Naive thymus-derived CD4-positive, alpha-beta T cell (primary cell): Measurements from ENCODE around the gene DDO. TPM values are rescaled to one million over a fixed set of nuclear protein-coding genes. Genes with fewer than 3 reads are reported as not detected.

Experiments
- ATAC-seq: fragments of 150-1000 bp; cut with Tn5 transposase; 2 replicates; pipeline ENCODE4 v1.10.0; 2021; ENCODE audit warnings: mild to moderate bottlenecking, moderate library complexity
- CTCF ChIA-PET: fragments of 350-600 bp; sonication (Branson Sonifier 250); formaldehyde crosslinking; loops from one replicate; lab custom pipeline; 2021; ENCODE audit warnings: antibody characterized with exemption; lab: Charles Lee
- POLR2A ChIA-PET: fragments of 350-600 bp; sonication (Branson Sonifier 250); formaldehyde crosslinking; loops from one replicate; lab custom pipeline; 2021; ENCODE audit warnings: antibody characterized with exemption, inconsistent platforms; lab: Charles Lee
- DNase-seq, 9 donors: peaks; one replicate each; pipeline versions ENCODE4 v3.0.0 to v3.0.0-alpha.2; 2020 to 2022; ENCODE audit warnings: mixed read lengths in 1 of 9
- H3K27ac ChIP-seq: one replicate; pipeline ENCODE4 v1.7.0; 2013; ENCODE audit warnings: mild to moderate bottlenecking, low read depth, low read length, moderate library complexity
- H3K27me3 ChIP-seq, 2 donors: one replicate each; pipeline ENCODE4 v1.7.0; 2013; ENCODE audit warnings: low read length in 2 of 2, mild to moderate bottlenecking in 2 of 2, moderate library complexity in 2 of 2; ENCODE audit not compliant: control insufficient read depth in 2 of 2, insufficient read depth in 2 of 2
- H3K36me3 ChIP-seq, 3 experiments: 1 replicate in 2 of 3; 2 replicates in 1 of 3; pipeline ENCODE4 v1.7.0; 2013; ENCODE audit warnings: low read length in 3 of 3, mild to moderate bottlenecking in 3 of 3, moderate library complexity in 1 of 3; ENCODE audit not compliant: insufficient read depth in 3 of 3, control insufficient read depth in 2 of 3
- H3K4me1 ChIP-seq, 2 donors: one replicate each; pipeline ENCODE4 v1.7.0; 2013; ENCODE audit warnings: low read length in 2 of 2, mild to moderate bottlenecking in 2 of 2, moderate library complexity in 1 of 2; ENCODE audit not compliant: control insufficient read depth in 2 of 2, insufficient read depth in 2 of 2
- H3K4me3 ChIP-seq: 2 replicates; pipeline ENCODE4 v1.7.0; 2013; ENCODE audit warnings: mild to moderate bottlenecking, low read length
- H3K9me3 ChIP-seq, 3 experiments: 1 replicate in 2 of 3; 2 replicates in 1 of 3; pipeline ENCODE4 v1.7.0; 2013; ENCODE audit warnings: low read length in 3 of 3; ENCODE audit not compliant: control insufficient read depth in 2 of 3
- H3K27ac Mint-ChIP-seq, 9 donors: one replicate each; pipeline ENCODE4 v1.8.0; 2020 to 2022; ENCODE audit warnings: mixed read lengths in 9 of 9, mild to moderate bottlenecking in 8 of 9, moderate library complexity in 5 of 9, inconsistent platforms in 2 of 9
- H3K27me3 Mint-ChIP-seq, 5 donors: one replicate each; pipeline ENCODE4 v1.8.0; 2021 to 2022; ENCODE audit warnings: mixed read lengths in 5 of 5, mild to moderate bottlenecking in 1 of 5
- H3K36me3 Mint-ChIP-seq, 5 donors: one replicate each; pipeline ENCODE4 v1.8.0; 2020 to 2022; ENCODE audit warnings: mixed read lengths in 5 of 5, mild to moderate bottlenecking in 3 of 5, inconsistent platforms in 1 of 5
- H3K4me1 Mint-ChIP-seq, 7 donors: one replicate each; pipeline ENCODE4 v1.8.0; 2020 to 2022; ENCODE audit warnings: mixed read lengths in 7 of 7, mild to moderate bottlenecking in 3 of 7, inconsistent platforms in 1 of 7
- H3K4me3 Mint-ChIP-seq, 10 donors: one replicate each; pipeline ENCODE4 v1.8.0; 2020 to 2022; ENCODE audit warnings: mild to moderate bottlenecking in 10 of 10, mixed read lengths in 10 of 10, moderate library complexity in 6 of 10, inconsistent platforms in 2 of 10
- H3K9me3 Mint-ChIP-seq, 11 donors: one replicate each; pipeline ENCODE4 v1.8.0; 2020 to 2022; ENCODE audit warnings: mixed read lengths in 11 of 11, mild to moderate bottlenecking in 4 of 11, inconsistent platforms in 1 of 11, moderate library complexity in 1 of 11
- intact Hi-C, 2 donors: fragments of 100-400 bp; cut with micrococcal nuclease; formaldehyde crosslinking; loops; one replicate each; pipeline ENCODE4 v1.15.1; 2023
- polyA plus RNA-seq, 2 donors: library from polyadenylated mRNA; unstranded; fragments of 300-500 nt; fragmentation: Illumina TruSeq; gene quantifications; one replicate each; pipeline ENCODE4 v1.2.3, GENCODE V29; 2021
- total RNA-seq, 6 experiments: library from RNA in 5 of 6; stranded (reverse) in 5 of 6; gene quantifications; 1 replicate in 5 of 6; 2 replicates in 1 of 6; pipeline ENCODE4 v1.2.3 and lab custom pipeline; 2021 to 2026

The DDO gene
- total and polyA plus RNA-seq, 7 experiments from 2014 or later = 0.47 TPM; not detected in 6

DNA sequence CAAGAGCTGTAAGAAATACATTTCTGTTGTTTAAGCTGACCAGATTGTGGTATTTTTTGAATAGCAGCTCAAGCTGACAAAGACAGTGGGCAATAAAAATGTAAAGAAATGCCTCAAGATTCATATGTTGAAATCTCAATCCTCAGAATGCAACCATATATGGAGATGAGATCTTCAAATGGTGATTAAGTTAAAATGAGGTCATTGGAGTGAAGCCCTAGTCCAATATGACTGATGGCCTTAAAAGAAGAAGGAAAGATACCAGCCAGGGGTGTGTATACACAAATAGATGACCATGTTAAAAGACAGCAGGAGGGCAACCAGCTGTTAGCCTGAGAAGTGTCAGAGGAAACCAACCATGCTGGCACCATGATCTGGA, 7.1 kb upstream of the DDO start:
- H3K9me3 ChIP-seq = peaks cover 0 to 4% (median 0%) of the 10 kb centered on the region in 3 experiments
- ChIA-PET POLR2A (no interaction called here), CTCF (no interaction called here)
- ATAC-seq (peak; percentile 63), DNase-seq (no peak)
- H3K36me3 Mint-ChIP-seq = peaks cover 0 to 7% (median 0%) of the 10 kb centered on the region in 5 donors
- no peak overlapping the region for H3K27ac Mint-ChIP-seq
- no peak overlapping the region for H3K27ac ChIP-seq
- H3K27me3 ChIP-seq = peaks cover 0 to 2% of the 10 kb centered on the region in 2 donors
- H3K4me3 ChIP-seq = no peak overlapping the region
- no peak overlapping the region for H3K4me3 Mint-ChIP-seq
- no peaks in the 10 kb centered on the region for H3K4me1 ChIP-seq
- H3K27me3 Mint-ChIP-seq = peaks cover 34 to 74% (median 46%) of the 10 kb centered on the region in 5 donors
- no peaks in the 10 kb centered on the region for H3K36me3 ChIP-seq
- peaks cover 3 to 16% (median 8%) of the 10 kb centered on the region in 11 donors for H3K9me3 Mint-ChIP-seq
- intact Hi-C loops = no loop called here
- H3K4me1 Mint-ChIP-seq = peaks cover 0 to 8% (median 0%) of the 10 kb centered on the region in 7 donors

DNA sequence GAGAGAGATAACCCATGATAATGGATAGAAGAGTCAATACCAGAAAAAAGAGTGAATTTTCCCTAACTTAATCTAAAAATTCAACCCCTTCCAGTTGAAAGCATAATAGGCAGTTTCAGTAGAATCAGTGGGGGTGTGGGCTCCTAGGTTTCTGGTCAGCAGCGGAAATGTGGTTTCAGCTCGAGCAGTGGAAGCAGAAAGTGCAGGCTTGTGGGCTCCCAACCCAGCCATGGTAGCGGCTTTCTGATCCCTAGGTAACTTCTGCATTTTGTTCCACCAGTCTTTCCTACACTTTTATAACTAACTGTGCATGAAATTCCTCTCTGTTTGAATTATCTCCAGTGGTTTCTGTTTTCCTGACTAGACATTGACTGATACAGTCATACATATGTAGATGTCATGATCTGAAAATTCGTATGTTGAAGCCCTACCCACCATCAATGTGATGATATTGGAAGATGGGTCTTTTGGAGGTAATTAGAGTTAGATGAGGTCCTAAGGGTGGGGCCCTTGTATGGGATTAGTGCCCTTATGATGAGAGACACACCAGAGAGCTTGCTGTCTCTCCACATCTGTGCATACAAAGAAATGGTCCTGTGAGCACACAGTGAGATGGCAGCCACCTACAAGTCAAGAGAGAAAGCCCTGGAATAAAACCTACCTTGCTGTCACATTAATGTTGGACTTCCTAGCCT, 6.5 kb upstream of the DDO start:
- H3K4me1 Mint-ChIP-seq = peaks cover 0 to 8% (median 0%) of the 10 kb centered on the region in 7 donors
- H3K36me3 Mint-ChIP-seq = peaks cover 0 to 7% (median 0%) of the 10 kb centered on the region in 5 donors
- H3K27ac Mint-ChIP-seq = no peak overlapping the region
- no peak overlapping the region for H3K4me3 ChIP-seq
- H3K9me3 Mint-ChIP-seq = peaks cover 3 to 16% (median 8%) of the 10 kb centered on the region in 11 donors
- DNase-seq (no peak), ATAC-seq (peak; percentile 27)
- H3K4me1 ChIP-seq = no peaks in the 10 kb centered on the region
- H3K9me3 ChIP-seq = peaks cover 0 to 4% (median 0%) of the 10 kb centered on the region in 3 experiments
- no peaks in the 10 kb centered on the region for H3K36me3 ChIP-seq
- ChIA-PET CTCF (no interaction called here), POLR2A (no interaction called here)
- H3K27me3 Mint-ChIP-seq = peaks cover 34 to 70% (median 46%) of the 10 kb centered on the region in 5 donors
- peak overlapping the region in 1 of 10 donors; percentile 26 for H3K4me3 Mint-ChIP-seq
- peaks cover 0 to 3% of the 10 kb centered on the region in 2 donors for H3K27me3 ChIP-seq
- intact Hi-C loops = no loop called here
- H3K27ac ChIP-seq = no peak overlapping the region

DNA sequence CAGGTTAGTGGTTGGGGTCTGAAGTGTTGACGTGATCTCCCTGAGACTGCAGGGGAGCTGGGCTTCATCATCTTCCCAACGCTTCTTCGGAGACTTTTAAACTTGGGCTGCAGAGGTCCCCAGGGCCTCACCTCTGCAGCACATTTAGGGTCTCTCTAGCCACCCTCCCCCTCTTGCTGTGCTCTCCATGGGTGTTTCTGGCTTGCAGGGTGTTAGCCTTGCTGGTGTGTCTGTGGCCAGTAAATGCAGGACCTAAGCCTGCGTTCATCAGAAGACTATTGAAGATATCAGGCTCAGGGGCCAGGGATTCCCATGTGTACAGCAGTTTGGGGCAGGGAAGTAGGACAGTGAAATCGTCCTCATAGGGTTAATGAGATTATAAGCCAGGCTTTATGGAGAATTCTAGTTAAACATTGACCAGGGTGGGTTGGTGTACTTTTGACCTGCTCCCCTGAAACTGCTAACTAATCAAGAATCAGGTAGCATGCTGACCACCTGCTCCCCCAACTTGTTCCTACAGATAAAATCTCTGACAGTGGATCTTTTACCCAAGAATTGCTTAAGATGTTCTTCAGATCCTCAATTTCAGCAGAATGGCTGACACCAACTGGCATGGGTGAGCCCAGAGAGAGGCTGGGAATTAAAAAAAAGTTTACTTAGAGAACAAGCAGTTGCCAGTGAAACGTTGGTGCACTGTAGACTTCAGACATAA, 3.8 kb upstream of the DDO start:
- no peak overlapping the region for H3K27ac ChIP-seq
- Mint-ChIP-seq H3K9me3 (peaks cover 3 to 16% (median 8%) of the 10 kb centered on the region in 11 donors), H3K27me3 (peaks cover 27 to 49% (median 30%) of the 10 kb centered on the region in 5 donors), H3K27ac (no peak overlapping the region), H3K4me1 (peaks cover 0 to 16% (median 5%) of the 10 kb centered on the region in 7 donors), H3K4me3 (no peak overlapping the region), H3K36me3 (peaks cover 0 to 7% (median 0%) of the 10 kb centered on the region in 5 donors)
- POLR2A ChIA-PET = no interaction called here
- ATAC-seq (no peak), DNase-seq (no peak)
- H3K4me3 ChIP-seq = no peak overlapping the region
- H3K36me3 ChIP-seq = no peaks in the 10 kb centered on the region
- peaks cover 0 to 4% (median 0%) of the 10 kb centered on the region in 3 experiments for H3K9me3 ChIP-seq
- H3K27me3 ChIP-seq = peaks cover 0 to 3% of the 10 kb centered on the region in 2 donors
- CTCF ChIA-PET = no interaction called here
- intact Hi-C loops = no loop called here
- no peaks in the 10 kb centered on the region for H3K4me1 ChIP-seq

DNA sequence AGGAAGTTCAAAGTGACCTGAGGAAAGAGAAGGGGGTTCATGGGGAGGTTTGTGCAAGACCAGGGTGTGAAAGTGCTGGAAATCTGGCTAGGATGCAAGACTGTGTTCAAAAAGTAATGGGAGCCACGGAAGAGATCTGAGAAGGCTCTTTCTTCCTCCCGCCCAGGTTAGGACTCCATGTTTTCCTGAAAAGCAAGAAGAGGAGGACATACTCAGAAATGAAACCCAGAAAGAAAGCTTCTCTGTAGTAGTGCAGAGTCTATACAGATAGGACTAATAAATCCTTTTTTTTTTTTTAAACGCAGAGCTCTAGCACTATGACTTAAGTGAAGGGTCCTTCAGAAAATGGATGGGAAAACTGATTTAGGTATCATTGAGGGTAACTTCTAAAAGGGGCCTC, 3.2 kb upstream of the DDO start:
- Mint-ChIP-seq H3K9me3 (peaks cover 3 to 16% (median 8%) of the 10 kb centered on the region in 11 donors), H3K27ac (no peak overlapping the region), H3K4me3 (no peak overlapping the region), H3K36me3 (peaks cover 0 to 7% (median 0%) of the 10 kb centered on the region in 5 donors), H3K4me1 (peaks cover 0 to 16% (median 5%) of the 10 kb centered on the region in 7 donors), H3K27me3 (peaks cover 24 to 46% (median 26%) of the 10 kb centered on the region in 5 donors)
- ChIA-PET POLR2A (no interaction called here), CTCF (no interaction called here)
- Histone ChIP-seq H3K36me3 (no peaks in the 10 kb centered on the region), H3K4me1 (no peaks in the 10 kb centered on the region), H3K27me3 (peaks cover 0 to 3% of the 10 kb centered on the region in 2 donors), H3K27ac (no peak overlapping the region), H3K4me3 (no peak overlapping the region), H3K9me3 (peaks cover 0 to 4% (median 0%) of the 10 kb centered on the region in 3 experiments)
- intact Hi-C loops = no loop called here
- ATAC-seq (no peak), DNase-seq (no peak)

DNA sequence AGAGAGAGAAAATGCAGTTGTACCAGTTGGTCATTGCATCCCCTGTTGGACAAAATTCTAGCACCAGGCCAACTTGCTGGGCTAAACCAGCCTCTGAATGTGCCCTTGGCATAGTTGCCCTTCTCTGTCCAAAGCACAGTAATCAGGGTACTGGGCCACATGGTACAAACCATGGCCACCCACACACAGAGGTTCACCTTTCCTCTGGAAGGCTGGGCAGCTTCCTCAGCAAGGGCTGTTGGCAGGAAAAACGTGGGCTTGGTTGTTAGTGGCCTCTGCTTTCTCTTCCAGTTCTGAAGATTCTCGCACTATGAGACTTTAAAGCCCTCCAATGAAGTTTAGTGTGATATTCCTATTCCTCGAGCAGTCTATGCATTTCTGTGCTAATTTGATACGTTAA, 706 bp downstream of the DDO start:
- CTCF ChIA-PET = no interaction called here
- Mint-ChIP-seq H3K4me3 (peak overlapping the region in 1 of 10 donors; percentile 56), H3K9me3 (peaks cover 0 to 2% (median 0%) of the 10 kb centered on the region in 11 donors), H3K27me3 (peaks cover 0 to 13% (median 6%) of the 10 kb centered on the region in 5 donors), H3K27ac (peak overlapping the region in 1 of 9 donors; percentile 16), H3K36me3 (no peaks in the 10 kb centered on the region), H3K4me1 (peaks cover 0 to 10% (median 0%) of the 10 kb centered on the region in 7 donors)
- Histone ChIP-seq H3K4me1 (no peaks in the 10 kb centered on the region), H3K27ac (no peak overlapping the region), H3K9me3 (no peaks in the 10 kb centered on the region), H3K36me3 (no peaks in the 10 kb centered on the region), H3K4me3 (no peak overlapping the region), H3K27me3 (peaks cover 0 to 3% of the 10 kb centered on the region in 2 donors)
- DNase-seq (no peak), ATAC-seq (no peak)
- POLR2A ChIA-PET = no interaction called here
- intact Hi-C loops = no loop called here

DNA sequence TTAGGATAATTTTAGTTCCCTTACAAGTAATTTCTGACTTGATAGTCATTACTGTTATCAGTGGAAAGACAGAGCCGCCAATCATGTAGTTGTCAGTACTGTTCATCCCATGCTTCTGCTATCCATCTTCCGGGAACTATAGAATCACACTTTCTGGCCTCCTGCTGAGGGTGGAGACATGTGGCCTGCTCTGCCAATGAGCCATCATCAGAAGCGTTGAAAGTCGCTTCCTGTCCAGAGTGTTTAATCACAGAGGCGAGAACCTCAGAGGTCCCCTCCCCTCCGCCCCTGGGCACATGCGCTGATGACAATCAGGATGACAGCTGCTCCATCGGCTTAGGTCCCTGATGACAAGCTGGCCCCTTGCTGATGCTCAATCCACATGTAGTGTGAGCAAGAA, 3.0 kb downstream of the DDO start:
- H3K27me3 Mint-ChIP-seq = peaks cover 0 to 8% (median 0%) of the 10 kb centered on the region in 5 donors
- no peaks in the 10 kb centered on the region for H3K36me3 Mint-ChIP-seq
- no peaks in the 10 kb centered on the region for H3K9me3 ChIP-seq
- ATAC-seq (no peak), DNase-seq (no peak)
- CTCF ChIA-PET = no interaction called here
- no peaks in the 10 kb centered on the region for H3K4me1 ChIP-seq
- H3K27ac Mint-ChIP-seq = no peak overlapping the region
- intact Hi-C loops = no loop called here
- peaks cover 0 to 10% (median 0%) of the 10 kb centered on the region in 7 donors for H3K4me1 Mint-ChIP-seq
- peaks cover 0 to under 1% of the 10 kb centered on the region in 2 donors for H3K27me3 ChIP-seq
- H3K4me3 ChIP-seq = no peak overlapping the region
- POLR2A ChIA-PET = no interaction called here
- H3K27ac ChIP-seq = no peak overlapping the region
- peaks cover 0 to 2% (median 0%) of the 10 kb centered on the region in 11 donors for H3K9me3 Mint-ChIP-seq
- no peak overlapping the region for H3K4me3 Mint-ChIP-seq
- H3K36me3 ChIP-seq = no peaks in the 10 kb centered on the region
